H9 (cell line): ENCODE measurements around the gene TTC27. TPM values are rescaled to one million over a fixed set of nuclear protein-coding genes. Genes with fewer than 3 reads are reported as not detected.
A peak's percentile ranks its signal among the peaks of the same experiment; 100 is the strongest.

Experiments
- DNase-seq: peaks from one replicate; pipeline ENCODE4 v3.0.0-alpha.2; 2017
- H2AFZ ChIP-seq: one replicate; pipeline ENCODE4 v1.6.1; 2013; ENCODE audit warnings: mild to moderate bottlenecking, low read length, control low read depth, moderate library complexity
- H2AK5ac ChIP-seq: 2 replicates; pipeline ENCODE4 v1.6.1; 2013; ENCODE audit warnings: low read length, control low read depth, mixed read lengths; ENCODE audit not compliant: insufficient read length
- H2BK120ac ChIP-seq: one replicate; pipeline ENCODE4 v1.6.1; 2013; ENCODE audit warnings: low read depth, mild to moderate bottlenecking, low read length, control low read depth, inconsistent platforms; ENCODE audit not compliant: poor library complexity, severe bottlenecking
- H2BK12ac ChIP-seq: 2 replicates; pipeline ENCODE4 v1.6.1; 2013; ENCODE audit warnings: low read length, control low read depth, mixed read lengths, low read depth; ENCODE audit not compliant: insufficient read length
- H2BK15ac ChIP-seq: 2 replicates; pipeline ENCODE4 v1.6.1; 2013; ENCODE audit warnings: low read depth, low read length, control low read depth
- H2BK20ac ChIP-seq: one replicate; pipeline ENCODE4 v1.6.1; 2013; ENCODE audit warnings: low read depth, mild to moderate bottlenecking, low read length, control low read depth, inconsistent platforms; ENCODE audit not compliant: poor library complexity, severe bottlenecking
- H2BK5ac ChIP-seq: 2 replicates; pipeline ENCODE4 v1.6.1; 2013; ENCODE audit warnings: low read length, control low read depth, mixed read lengths; ENCODE audit not compliant: insufficient read length
- H3K14ac ChIP-seq: 2 replicates; pipeline ENCODE4 v1.6.1; 2013; ENCODE audit warnings: low read length, control low read depth; ENCODE audit not compliant: insufficient read depth
- H3K18ac ChIP-seq: 2 replicates; pipeline ENCODE4 v1.6.1; 2013; ENCODE audit warnings: low read depth, mild to moderate bottlenecking, mixed read lengths, low read length, control low read depth; ENCODE audit not compliant: insufficient read length
- H3K23ac ChIP-seq: 2 replicates; pipeline ENCODE4 v1.6.1; 2013; ENCODE audit warnings: low read length, control low read depth, mixed read lengths, low read depth; ENCODE audit not compliant: insufficient read length
- H3K23me2 ChIP-seq: 2 replicates; pipeline ENCODE4 v1.6.1; 2013; ENCODE audit warnings: low read depth, mild to moderate bottlenecking, mixed read lengths, low read length, control low read depth; ENCODE audit not compliant: insufficient read length, poor library complexity, severe bottlenecking
- H3K27ac ChIP-seq: 2 replicates; pipeline ENCODE4 v1.5.1; 2013; ENCODE audit warnings: low read length, control low read depth, mixed read lengths, low read depth; ENCODE audit not compliant: insufficient read length
- H3K27me3 ChIP-seq: 2 replicates; pipeline ENCODE4 v1.6.1; 2013; ENCODE audit warnings: low read length, control low read depth, inconsistent platforms; ENCODE audit not compliant: insufficient read depth
- H3K4ac ChIP-seq: 2 replicates; pipeline ENCODE4 v1.6.1; 2013; ENCODE audit warnings: low read depth, mild to moderate bottlenecking, control low read depth, inconsistent platforms, low read length, moderate library complexity
- H3K4me1 ChIP-seq: 2 replicates; pipeline ENCODE4 v1.6.1; 2013; ENCODE audit warnings: low read length, control low read depth, inconsistent platforms; ENCODE audit not compliant: insufficient read depth
- H3K4me2 ChIP-seq: 2 replicates; pipeline ENCODE4 v1.6.1; 2013; ENCODE audit warnings: low read length, control low read depth, mixed read lengths; ENCODE audit not compliant: insufficient read length, insufficient read depth
- H3K56ac ChIP-seq: 2 replicates; pipeline ENCODE4 v1.6.1; 2013; ENCODE audit warnings: low read depth, mild to moderate bottlenecking, mixed read lengths, low read length, control low read depth; ENCODE audit not compliant: insufficient read length
- H3K79me1 ChIP-seq: 2 replicates; pipeline ENCODE4 v1.6.1; 2013; ENCODE audit warnings: low read depth, mild to moderate bottlenecking, moderate library complexity, low read length, control low read depth, inconsistent platforms; ENCODE audit not compliant: insufficient read depth, poor library complexity, severe bottlenecking
- H3K79me2 ChIP-seq: 2 replicates; pipeline ENCODE4 v1.6.1; 2013; ENCODE audit warnings: low read length, control low read depth, inconsistent platforms; ENCODE audit not compliant: insufficient read depth
- H3K9ac ChIP-seq: 2 replicates; pipeline ENCODE4 v1.6.1; 2013; ENCODE audit warnings: low read length, control low read depth, mixed read lengths; ENCODE audit not compliant: insufficient read length; ENCODE audit errors: extremely low read depth
- H3K9me3 ChIP-seq: one replicate; pipeline ENCODE4 v1.6.1; 2013; ENCODE audit warnings: low read depth, low read length, inconsistent platforms; ENCODE audit not compliant: control insufficient read depth
- H3T11ph ChIP-seq: one replicate; pipeline ENCODE4 v1.6.1; 2013; ENCODE audit warnings: mild to moderate bottlenecking, low read length, control low read depth, inconsistent platforms
- H4K20me1 ChIP-seq: one replicate; pipeline ENCODE4 v1.6.1; 2013; ENCODE audit not compliant: control insufficient read depth, insufficient read length, insufficient read depth
- H4K5ac ChIP-seq: 2 replicates; pipeline ENCODE4 v1.6.1; 2013; ENCODE audit warnings: low read depth, mild to moderate bottlenecking, mixed read lengths, low read length, control low read depth; ENCODE audit not compliant: insufficient read length
- H4K8ac ChIP-seq: replicated peaks from 2 replicates; pipeline ENCODE4 v1.6.1; 2013; ENCODE audit warnings: low read length, control low read depth, mixed read lengths, low read depth; ENCODE audit not compliant: insufficient read length
- H4K91ac ChIP-seq: 2 replicates; pipeline ENCODE4 v1.6.1; 2013; ENCODE audit warnings: low read depth, mild to moderate bottlenecking, moderate library complexity, mixed read lengths, low read length, control low read depth; ENCODE audit not compliant: insufficient read length
- H3K27ac Mint-ChIP-seq, 3 experiments: 2 replicates in 2 of 3; 3 replicates in 1 of 3; pipeline ENCODE4 v1.8.0; 2020 to 2021; ENCODE audit warnings: mixed read lengths in 3 of 3, mild to moderate bottlenecking in 1 of 3, moderate library complexity in 1 of 3
- H3K27me3 Mint-ChIP-seq: 2 replicates; pipeline ENCODE4 v1.8.0; 2021; ENCODE audit warnings: low read depth, mild to moderate bottlenecking, moderate library complexity, mixed read lengths
- H3K36me3 Mint-ChIP-seq, 3 experiments: 2 replicates in 2 of 3; 3 replicates in 1 of 3; pipeline ENCODE4 v1.8.0; 2020 to 2021; ENCODE audit warnings: low read depth in 3 of 3, mixed read lengths in 3 of 3; ENCODE audit not compliant: insufficient read depth in 1 of 3
- H3K4me1 Mint-ChIP-seq, 2 experiments: 2 replicates each; pipeline ENCODE4 v1.8.0; 2020; ENCODE audit warnings: mixed read lengths in 2 of 2
- H3K4me3 Mint-ChIP-seq, 2 experiments: 2 replicates in 1 of 2; 3 replicates in 1 of 2; pipeline ENCODE4 v1.8.0; 2020 to 2021; ENCODE audit warnings: mild to moderate bottlenecking in 2 of 2, mixed read lengths in 2 of 2, moderate library complexity in 1 of 2
- H3K9me3 Mint-ChIP-seq, 2 experiments: 2 replicates in 1 of 2; 3 replicates in 1 of 2; pipeline ENCODE4 v1.8.0; 2020; ENCODE audit warnings: mild to moderate bottlenecking in 2 of 2, mixed read lengths in 2 of 2, moderate library complexity in 1 of 2
- WGBS: extraction: QIAGEN DNeasy Blood & Tissue Kit; methylation state at CpG from one replicate; pipeline ENCODE4 v1.1.7; 2013; ENCODE audit warnings: missing lambda C conversion rate, low lambda C conversion rate, mixed read lengths; ENCODE audit not compliant: insufficient read length; ENCODE audit errors: extremely low coverage; 5-methylcytosine and 5-hydroxymethylcytosine counted together
- total RNA-seq: library from RNA; stranded (reverse); gene quantifications from 2 replicates; pipeline ENCODE4 v1.2.1, GENCODE V29; 2021
- TF ChIP-seq, protein P1 (sequence below): fragments of 200-600 bp; sonication (generic); conservative IDR thresholded peaks from 3 replicates; pipeline ENCODE4 v1.8.0; 2021; ENCODE audit warnings: antibody characterized with exemption, mild to moderate bottlenecking

The TTC27 gene
- total RNA-seq, 1 experiment from 2014 or later: 26.0 TPM

DNA sequence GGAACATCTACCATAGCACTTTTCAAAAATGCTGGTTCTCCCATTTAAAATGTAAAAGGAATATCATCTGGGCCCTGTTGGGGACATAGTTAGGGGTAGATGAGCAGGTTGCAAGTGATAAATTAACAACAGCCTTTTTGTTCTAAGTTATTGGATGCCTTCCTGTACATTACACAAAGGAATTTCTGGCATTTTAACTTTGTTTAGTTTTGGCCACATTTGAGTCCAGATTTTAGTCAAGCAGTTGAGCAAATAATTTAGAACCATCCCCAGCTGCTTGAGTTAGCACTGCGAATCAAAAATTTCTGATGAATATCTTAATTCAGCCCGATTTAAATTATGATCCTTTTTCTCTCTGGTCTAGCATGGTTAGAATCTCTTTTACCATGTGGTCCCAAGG lies 124.4 kb downstream of the TTC27 start:
- H3K79me1 ChIP-seq: no peaks in the 10 kb centered on the region
- H3K4ac ChIP-seq: no peak overlapping the region
- H3K9me3 ChIP-seq: no peaks in the 10 kb centered on the region
- no peak overlapping the region for H2AFZ ChIP-seq
- H4K5ac ChIP-seq: no peak overlapping the region
- H3T11ph ChIP-seq: no peak overlapping the region
- H4K91ac ChIP-seq: no peak overlapping the region
- TF ChIP-seq, protein P1, sequence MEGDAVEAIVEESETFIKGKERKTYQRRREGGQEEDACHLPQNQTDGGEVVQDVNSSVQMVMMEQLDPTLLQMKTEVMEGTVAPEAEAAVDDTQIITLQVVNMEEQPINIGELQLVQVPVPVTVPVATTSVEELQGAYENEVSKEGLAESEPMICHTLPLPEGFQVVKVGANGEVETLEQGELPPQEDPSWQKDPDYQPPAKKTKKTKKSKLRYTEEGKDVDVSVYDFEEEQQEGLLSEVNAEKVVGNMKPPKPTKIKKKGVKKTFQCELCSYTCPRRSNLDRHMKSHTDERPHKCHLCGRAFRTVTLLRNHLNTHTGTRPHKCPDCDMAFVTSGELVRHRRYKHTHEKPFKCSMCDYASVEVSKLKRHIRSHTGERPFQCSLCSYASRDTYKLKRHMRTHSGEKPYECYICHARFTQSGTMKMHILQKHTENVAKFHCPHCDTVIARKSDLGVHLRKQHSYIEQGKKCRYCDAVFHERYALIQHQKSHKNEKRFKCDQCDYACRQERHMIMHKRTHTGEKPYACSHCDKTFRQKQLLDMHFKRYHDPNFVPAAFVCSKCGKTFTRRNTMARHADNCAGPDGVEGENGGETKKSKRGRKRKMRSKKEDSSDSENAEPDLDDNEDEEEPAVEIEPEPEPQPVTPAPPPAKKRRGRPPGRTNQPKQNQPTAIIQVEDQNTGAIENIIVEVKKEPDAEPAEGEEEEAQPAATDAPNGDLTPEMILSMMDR: no peak
- no peaks in the 10 kb centered on the region for H3K27me3 ChIP-seq
- no peak overlapping the region for H2AK5ac ChIP-seq
- H3K9me3 Mint-ChIP-seq: peaks cover 4 to 9% of the 10 kb centered on the region in 2 experiments; a peak in 3 of 5 replicates
- no peak overlapping the region for H3K23ac ChIP-seq
- no CpG with 5 or more reads among the region's 2 CpGs for WGBS
- no peak for DNase-seq
- no peaks in the 10 kb centered on the region for H3K27me3 Mint-ChIP-seq
- H3K18ac ChIP-seq: no peak overlapping the region
- no peak overlapping the region for H2BK20ac ChIP-seq
- H3K36me3 Mint-ChIP-seq: peaks cover 7 to 27% (median 17%) of the 10 kb centered on the region in 3 experiments
- H2BK12ac ChIP-seq: no peak overlapping the region
- peak overlapping the region in 2 of 3 experiments; percentile 5 to 20; a peak in 1 of 7 replicates for H3K27ac Mint-ChIP-seq
- H3K4me1 Mint-ChIP-seq: peaks cover 9% of the 10 kb centered on the region in 2 experiments
- no peaks in the 10 kb centered on the region for H3K23me2 ChIP-seq
- no peaks in the 10 kb centered on the region for H3K4me1 ChIP-seq
- H2BK15ac ChIP-seq: no peak overlapping the region
- no peak overlapping the region for H3K4me2 ChIP-seq
- H3K4me3 Mint-ChIP-seq: no peak overlapping the region
- H3K79me2 ChIP-seq: no peaks in the 10 kb centered on the region
- no peak overlapping the region for H2BK5ac ChIP-seq
- H4K8ac ChIP-seq: no peak overlapping the region
- no peak overlapping the region for H3K9ac ChIP-seq
- H4K20me1 ChIP-seq: no peaks in the 10 kb centered on the region
- no peak overlapping the region for H3K56ac ChIP-seq
- H2BK120ac ChIP-seq: no peak overlapping the region
- no peak overlapping the region for H3K27ac ChIP-seq
- no peak overlapping the region for H3K14ac ChIP-seq
